ENCODE measurements around the gene COL15A1.

Gene COL15A1

DNA sequence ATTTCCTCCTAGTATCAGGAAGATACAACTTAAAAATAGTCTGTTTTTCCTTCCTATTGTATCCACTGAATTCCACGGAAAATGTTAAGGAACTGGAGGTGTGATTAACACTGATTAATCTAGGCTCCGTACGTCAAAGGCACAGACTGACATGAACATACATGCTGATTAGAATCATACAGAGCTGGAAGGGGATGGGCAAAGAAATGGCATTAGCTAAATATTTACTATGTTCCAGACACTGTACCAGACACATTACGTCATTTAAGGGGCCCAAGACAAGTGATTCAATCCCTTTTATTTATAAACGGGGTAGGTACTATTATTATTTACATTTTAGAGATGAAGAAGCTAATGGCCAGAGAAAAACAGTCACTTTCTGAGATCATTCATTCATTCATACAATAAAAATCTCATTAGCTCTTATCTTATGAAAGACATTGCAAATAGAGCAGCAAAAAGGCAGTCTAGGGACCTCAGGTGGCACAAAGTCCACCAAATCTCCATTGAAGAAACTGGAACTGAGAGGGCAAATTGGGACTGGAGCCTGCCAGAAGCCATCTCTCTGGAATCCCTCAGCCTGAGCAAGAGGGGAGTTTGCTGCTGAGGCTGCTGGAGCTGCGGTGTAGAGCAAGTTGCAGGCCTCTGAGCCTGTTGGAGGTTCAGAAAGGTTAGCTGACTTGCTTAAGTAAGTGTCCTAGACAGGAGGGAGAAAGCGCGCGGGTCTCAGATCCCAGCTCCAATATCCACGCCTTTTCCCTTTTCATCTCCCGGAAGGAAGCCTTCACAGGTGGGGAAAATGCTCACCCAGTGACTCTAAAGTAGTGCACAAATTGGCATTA, 159.6 kb downstream of the COL15A1 start:
- peak overlapping the region; percentile 82; the same call in 1 of the 2 replicates for H3K27ac ChIP-seq
- no peak for TF ChIP-seq CTCF (conservative IDR thresholded peaks at IDR 0.05)

GRCh38 chr9:99103901-99104458, 160.3 kb downstream of the COL15A1 start:
- peak overlapping the region; percentile 82 for H3K27ac ChIP-seq
- no peak for TF ChIP-seq CTCF (conservative IDR thresholded peaks at IDR 0.05)

DNA sequence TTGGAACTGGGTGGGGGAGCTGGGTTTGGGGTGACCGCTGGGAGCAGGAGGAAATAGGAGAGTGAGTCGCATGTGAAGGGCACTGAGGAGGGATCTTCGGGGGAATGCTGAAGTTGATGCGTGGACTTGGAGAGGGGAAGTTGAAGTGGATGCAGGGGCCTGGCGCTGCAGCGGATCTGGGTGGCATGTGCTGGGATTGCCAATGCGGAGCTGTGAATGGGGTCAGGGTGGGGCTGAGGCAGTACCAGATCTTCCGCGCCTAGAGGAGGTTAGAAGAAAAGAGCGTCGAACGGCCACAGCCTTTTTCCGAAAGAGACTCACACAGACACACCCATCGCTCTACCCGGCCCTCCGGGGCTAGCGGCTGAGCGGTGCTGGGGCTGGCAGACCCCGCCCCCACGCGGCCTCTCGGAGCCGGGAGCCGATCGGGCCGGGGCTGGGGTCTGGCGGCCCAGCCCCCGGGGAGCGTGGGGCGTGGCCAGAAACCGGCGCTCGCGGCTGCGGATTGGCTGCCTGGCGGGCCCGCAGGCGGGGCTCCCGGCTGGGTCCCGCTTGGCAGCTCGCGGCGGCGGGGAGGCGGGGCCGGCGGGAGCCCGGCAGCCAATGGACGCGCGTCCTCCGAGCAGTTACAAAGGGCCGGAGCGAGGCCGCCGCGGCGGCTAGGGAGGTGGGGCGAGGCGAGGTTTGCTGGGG, 160.9 kb downstream of the COL15A1 start, which contains the start of gene TGFBR1:
Gene TGFBR1 (plus strand): TSS at position 655 of the 693 bp plus-strand sequence. CDS start 93 bp downstream, outside the sequence.
- no peak for TF ChIP-seq CTCF (conservative IDR thresholded peaks at IDR 0.05)
- H3K27ac ChIP-seq = peak within 1 kb of the TSS; percentile 82

- peak; percentile 20; the same call in 1 of the 2 replicates for TF ChIP-seq CTCF (conservative IDR thresholded peaks at IDR 0.05)
- peak overlapping the region; percentile 82 for H3K27ac ChIP-seq
Observed at GRCh38 chr9:99105152-99106043, 161.7 kb downstream of the COL15A1 start.

GRCh38 chr9:99106044-99106375, 162.3 kb downstream of the COL15A1 start:
- H3K27ac ChIP-seq = peak overlapping the region; percentile 82
- no peak for TF ChIP-seq CTCF (conservative IDR thresholded peaks at IDR 0.05)

GRCh38 chr9:99107421-99107820, 163.7 kb downstream of the COL15A1 start:
- H3K27ac ChIP-seq = no peak overlapping the region
- no peak for TF ChIP-seq CTCF (conservative IDR thresholded peaks at IDR 0.05)
